C4-2B (cell line): Measurements from ENCODE around the gene RRP1B.

Experiments
- CTCF ChIP-seq: fragments of 450-650 bp; conservative IDR thresholded peaks from 2 replicates; pipeline ENCODE4 v1.5.1; 2017; ENCODE audit warnings: mild to moderate bottlenecking
- ZFX ChIP-seq: fragments of 450-650 bp; IDR thresholded peaks from 2 replicates; pipeline ENCODE4 v1.6.1; 2017

- TF ChIP-seq CTCF (no peak), ZFX (no peak)
These were observed 6.5 kb downstream of the RRP1B start for GRCh38 chr21:43665879-43666278.
